SK-N-SH treated with all-trans-retinoic acid at 6 μM for 48 hours (cell line): ENCODE measurements around the gene SCN11A.

Experiments
- ESRRG ChIP-seq: fragments of 250-450 bp; sonication (Bioruptor Pico); IDR thresholded peaks from 2 replicates; pipeline ENCODE4 v1.6.1; 2021; ENCODE audit warnings: mild to moderate bottlenecking
- OSR1 ChIP-seq: fragments of 250-450 bp; sonication (Bioruptor Pico); IDR thresholded peaks from 2 replicates; pipeline ENCODE4 v1.8.0; 2022; ENCODE audit warnings: moderate library complexity, mild to moderate bottlenecking, inconsistent platforms
- PATZ1 ChIP-seq: fragments of 250-450 bp; sonication (Bioruptor Pico); IDR thresholded peaks from 2 replicates; pipeline ENCODE4 v1.8.0; 2020; ENCODE audit warnings: mild to moderate bottlenecking, moderate library complexity, borderline replicate concordance
- ZFP30 ChIP-seq: fragments of 450-650 bp; formaldehyde crosslinking; IDR thresholded peaks from 2 replicates; pipeline ENCODE4 v1.5.0; 2022; ENCODE audit warnings: mild to moderate bottlenecking, moderate library complexity

DNA sequence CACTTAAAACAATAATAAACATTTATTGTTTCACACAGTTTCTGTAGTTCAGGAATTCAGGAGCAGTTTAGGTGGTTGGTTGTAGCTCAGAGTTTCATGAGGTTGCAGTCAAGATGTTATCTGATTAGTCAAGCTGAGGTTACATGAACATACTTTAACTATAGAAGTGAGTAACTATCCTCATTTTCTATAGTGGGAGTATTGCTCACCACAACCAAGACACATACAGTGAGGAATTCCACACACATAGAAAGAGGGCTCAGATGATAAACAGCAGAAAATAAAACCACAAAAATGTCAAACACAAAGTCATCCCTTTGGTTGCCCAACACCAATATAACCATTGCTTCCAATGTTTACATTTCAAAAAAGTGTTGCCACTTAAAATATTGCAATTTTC is 13.6 kb downstream of the SCN11A start:
- no peak for TF ChIP-seq PATZ1
- TF ChIP-seq ZFP30 (CRISPR knock-in tag): no peak
- TF ChIP-seq OSR1 (CRISPR knock-in tag): no peak
- TF ChIP-seq ESRRG (CRISPR knock-in tag): no peak
